ENCODE data around the gene AK2.

The AK2 gene

GRCh38 chr1:32958827-32959226 is 77.9 kb downstream of the AK2 start:
- no peak overlapping the region for H3K4me3 ChIP-seq (ENCODE audit: low read depth, low read length)
- DNase-seq (ENCODE audit: low read depth) = no peak
- TF ChIP-seq, protein P1, sequence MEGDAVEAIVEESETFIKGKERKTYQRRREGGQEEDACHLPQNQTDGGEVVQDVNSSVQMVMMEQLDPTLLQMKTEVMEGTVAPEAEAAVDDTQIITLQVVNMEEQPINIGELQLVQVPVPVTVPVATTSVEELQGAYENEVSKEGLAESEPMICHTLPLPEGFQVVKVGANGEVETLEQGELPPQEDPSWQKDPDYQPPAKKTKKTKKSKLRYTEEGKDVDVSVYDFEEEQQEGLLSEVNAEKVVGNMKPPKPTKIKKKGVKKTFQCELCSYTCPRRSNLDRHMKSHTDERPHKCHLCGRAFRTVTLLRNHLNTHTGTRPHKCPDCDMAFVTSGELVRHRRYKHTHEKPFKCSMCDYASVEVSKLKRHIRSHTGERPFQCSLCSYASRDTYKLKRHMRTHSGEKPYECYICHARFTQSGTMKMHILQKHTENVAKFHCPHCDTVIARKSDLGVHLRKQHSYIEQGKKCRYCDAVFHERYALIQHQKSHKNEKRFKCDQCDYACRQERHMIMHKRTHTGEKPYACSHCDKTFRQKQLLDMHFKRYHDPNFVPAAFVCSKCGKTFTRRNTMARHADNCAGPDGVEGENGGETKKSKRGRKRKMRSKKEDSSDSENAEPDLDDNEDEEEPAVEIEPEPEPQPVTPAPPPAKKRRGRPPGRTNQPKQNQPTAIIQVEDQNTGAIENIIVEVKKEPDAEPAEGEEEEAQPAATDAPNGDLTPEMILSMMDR (IDR thresholded peaks at IDR 0.05; ENCODE audit: low read depth, low read length, missing control alignments) = no peak

Data from GM12864 (cell line).